A673 (cell line): ENCODE results near the gene FHDC1. TPM values are rescaled to one million over a fixed set of nuclear protein-coding genes. Genes with fewer than 3 reads are reported as not detected.

Experiments used
- BruUV-seq: library from RNA; stranded (reverse); fragments of 400-500 nt; replicated peaks from 2 replicates; lab custom pipeline; 2021; lab: Mats Ljungman, UMichigan
- CTCF ChIA-PET: fragments of 300-600 bp; sonication (Branson Sonifier 250); formaldehyde crosslinking; loops from one replicate; lab custom pipeline; 2022; ENCODE audit warnings: antibody characterized with exemption; lab: Charles Lee
- POLR2A ChIA-PET: fragments of 300-600 bp; sonication (Branson Sonifier 250); formaldehyde crosslinking; loops from one replicate; lab custom pipeline; 2022; ENCODE audit warnings: antibody characterized with exemption; ENCODE audit not compliant: low non-redundant PET; lab: Charles Lee
- DNase-seq: peaks from one replicate; pipeline ENCODE4 v3.0.0-alpha.2; 2015; ENCODE audit warnings: low spot score
- H3K27ac ChIP-seq: fragments of 200-600 bp; sonication (generic); 2 replicates; pipeline ENCODE4 v1.5.1; 2016; ENCODE audit warnings: mixed run types, low read depth, mild to moderate bottlenecking, mixed read lengths, antibody characterized with exemption, low read length; ENCODE audit not compliant: poor library complexity, severe bottlenecking
- H3K27me3 ChIP-seq: fragments of 200-600 bp; sonication (generic); replicated peaks from 2 replicates; pipeline ENCODE4 v1.6.1; 2017; ENCODE audit warnings: mixed run types, low read depth, mild to moderate bottlenecking, mixed read lengths, antibody characterized with exemption, low read length; ENCODE audit not compliant: insufficient read depth, poor library complexity
- H3K36me3 ChIP-seq: fragments of 200-600 bp; sonication (generic); 2 replicates; pipeline ENCODE4 v1.6.1; 2016; ENCODE audit warnings: mixed run types, mild to moderate bottlenecking, mixed read lengths, antibody characterized with exemption, low read length; ENCODE audit not compliant: insufficient read depth, poor library complexity, severe bottlenecking
- H3K4me1 ChIP-seq: fragments of 200-600 bp; sonication (generic); 2 replicates; pipeline ENCODE4 v1.6.1; 2017; ENCODE audit warnings: mixed run types, mild to moderate bottlenecking, mixed read lengths, antibody characterized with exemption, low read length; ENCODE audit not compliant: insufficient read depth, poor library complexity, severe bottlenecking
- H3K4me3 ChIP-seq: fragments of 200-600 bp; sonication (generic); 2 replicates; pipeline ENCODE4 v1.5.1; 2016; ENCODE audit warnings: low read depth, mixed run types, mild to moderate bottlenecking, mixed read lengths, low read length; ENCODE audit not compliant: poor library complexity, severe bottlenecking
- H3K9me3 ChIP-seq: fragments of 200-600 bp; sonication (generic); 2 replicates; pipeline ENCODE4 v1.6.1; 2016; ENCODE audit warnings: mixed run types, low read depth, mild to moderate bottlenecking, mixed read lengths, antibody characterized with exemption, low read length; ENCODE audit not compliant: poor library complexity, severe bottlenecking
- EZH2 ChIP-seq: fragments of 200-600 bp; sonication (generic); IDR thresholded peaks from 2 replicates; pipeline ENCODE4 v1.6.1; 2017; ENCODE audit warnings: borderline replicate concordance, low read depth, mild to moderate bottlenecking, mixed read lengths, antibody characterized with exemption, low read length; ENCODE audit not compliant: poor library complexity, severe bottlenecking
- intact Hi-C: fragments of 100-400 bp; cut with micrococcal nuclease; formaldehyde crosslinking; loops from one replicate; pipeline ENCODE4 v1.10.0; 2022; ENCODE audit not compliant: unreplicated experiment
- total RNA-seq: library from RNA; stranded (reverse); gene quantifications from 2 replicates; pipeline ENCODE4 v1.2.3, GENCODE V29; 2021
- TF ChIP-seq, protein P1 (sequence below): fragments of 300-800, 200-600 bp; sonication (generic); conservative IDR thresholded peaks from 2 replicates; pipeline ENCODE4 v1.5.1; 2017; ENCODE audit warnings: low read depth, mild to moderate bottlenecking, antibody characterized with exemption, low read length, moderate library complexity, mixed read lengths

Gene FHDC1
- total RNA-seq, 1 experiment from 2014 or later: 0.26 TPM

DNA sequence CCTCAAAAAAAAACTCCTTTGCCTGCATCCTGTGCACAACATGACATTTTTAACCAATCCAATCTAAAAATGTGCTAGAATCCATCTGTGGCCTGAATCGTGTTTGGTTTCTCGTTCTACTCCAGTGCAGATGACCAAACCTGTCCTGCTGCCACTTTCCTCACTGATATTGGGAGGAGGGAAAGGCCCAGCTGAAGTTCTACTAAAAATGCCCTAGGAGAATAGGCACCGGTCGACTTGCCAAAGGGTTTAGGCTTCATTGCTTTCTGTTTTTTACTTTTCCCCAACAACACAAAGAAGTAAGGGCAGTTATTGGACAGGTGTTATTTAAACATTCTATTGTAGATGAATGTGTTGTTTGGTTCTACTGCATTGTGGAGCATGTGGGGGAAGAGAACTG is 7.8 kb upstream of the FHDC1 start:
- TF ChIP-seq, protein P1, sequence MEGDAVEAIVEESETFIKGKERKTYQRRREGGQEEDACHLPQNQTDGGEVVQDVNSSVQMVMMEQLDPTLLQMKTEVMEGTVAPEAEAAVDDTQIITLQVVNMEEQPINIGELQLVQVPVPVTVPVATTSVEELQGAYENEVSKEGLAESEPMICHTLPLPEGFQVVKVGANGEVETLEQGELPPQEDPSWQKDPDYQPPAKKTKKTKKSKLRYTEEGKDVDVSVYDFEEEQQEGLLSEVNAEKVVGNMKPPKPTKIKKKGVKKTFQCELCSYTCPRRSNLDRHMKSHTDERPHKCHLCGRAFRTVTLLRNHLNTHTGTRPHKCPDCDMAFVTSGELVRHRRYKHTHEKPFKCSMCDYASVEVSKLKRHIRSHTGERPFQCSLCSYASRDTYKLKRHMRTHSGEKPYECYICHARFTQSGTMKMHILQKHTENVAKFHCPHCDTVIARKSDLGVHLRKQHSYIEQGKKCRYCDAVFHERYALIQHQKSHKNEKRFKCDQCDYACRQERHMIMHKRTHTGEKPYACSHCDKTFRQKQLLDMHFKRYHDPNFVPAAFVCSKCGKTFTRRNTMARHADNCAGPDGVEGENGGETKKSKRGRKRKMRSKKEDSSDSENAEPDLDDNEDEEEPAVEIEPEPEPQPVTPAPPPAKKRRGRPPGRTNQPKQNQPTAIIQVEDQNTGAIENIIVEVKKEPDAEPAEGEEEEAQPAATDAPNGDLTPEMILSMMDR: no peak
- TF ChIP-seq EZH2: no peak
- no peaks in the 10 kb centered on the region for H3K4me1 ChIP-seq
- no peaks in the 10 kb centered on the region for H3K27me3 ChIP-seq
- no peaks in the 10 kb centered on the region for H3K9me3 ChIP-seq
- H3K27ac ChIP-seq: no peak overlapping the region
- intact Hi-C loops: no loop called here
- no TSS peak for BruUV-seq
- H3K36me3 ChIP-seq: no peaks in the 10 kb centered on the region
- no peak overlapping the region for H3K4me3 ChIP-seq
- DNase-seq: no peak
- ChIA-PET POLR2A (no interaction called here), CTCF (no interaction called here)

DNA sequence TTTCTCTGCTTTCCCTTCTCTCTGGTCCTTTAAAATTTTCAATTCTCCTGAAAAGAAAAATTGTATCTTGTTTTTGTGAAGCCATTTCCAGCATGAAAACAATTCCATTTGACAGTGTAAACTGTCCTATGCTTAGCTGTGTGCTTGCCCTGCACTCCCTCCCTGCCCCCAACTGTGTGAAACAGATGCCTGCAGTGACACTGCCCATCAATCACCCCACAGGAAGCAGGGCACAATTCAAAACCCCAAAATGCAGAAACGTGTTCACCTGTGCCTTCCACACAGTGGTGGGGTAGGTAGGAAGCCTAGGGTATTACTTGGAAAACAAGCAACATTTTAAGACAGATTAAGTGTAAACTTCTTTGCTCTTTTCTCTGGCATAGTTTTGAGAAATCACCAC is 6.2 kb upstream of the FHDC1 start:
- H3K27ac ChIP-seq: no peak overlapping the region
- no TSS peak for BruUV-seq
- DNase-seq: no peak
- H3K9me3 ChIP-seq: no peaks in the 10 kb centered on the region
- intact Hi-C loops: no loop called here
- ChIA-PET CTCF (no interaction called here), POLR2A (no interaction called here)
- TF ChIP-seq, protein P1: no peak
- TF ChIP-seq EZH2: no peak
- peaks cover 3% of the 10 kb centered on the region for H3K27me3 ChIP-seq
- H3K4me3 ChIP-seq: no peak overlapping the region
- H3K4me1 ChIP-seq: no peaks in the 10 kb centered on the region
- H3K36me3 ChIP-seq: no peaks in the 10 kb centered on the region

DNA sequence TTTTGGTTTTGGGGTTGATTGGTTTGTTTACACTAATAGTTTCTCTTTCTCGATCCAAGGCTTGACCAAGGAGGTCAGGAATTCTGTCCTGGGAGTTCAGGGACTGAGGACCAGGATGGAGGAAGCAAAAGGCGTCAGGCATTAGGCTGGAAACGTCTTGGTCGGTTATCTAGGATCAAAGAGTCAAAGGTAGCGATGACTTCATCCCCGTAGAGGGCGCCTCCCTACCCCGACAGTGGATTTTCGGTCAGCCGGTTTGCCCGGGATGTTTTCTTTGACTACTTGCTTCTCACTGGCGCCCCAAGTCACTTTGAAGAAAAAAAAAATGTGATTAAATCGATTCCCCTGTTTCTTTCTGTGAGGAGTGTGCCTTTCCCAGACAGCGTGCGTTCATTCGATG is 980 bp upstream of the FHDC1 start:
- no peaks in the 10 kb centered on the region for H3K36me3 ChIP-seq
- H3K4me1 ChIP-seq: no peaks in the 10 kb centered on the region
- H3K27me3 ChIP-seq: peaks cover 55% of the 10 kb centered on the region
- CTCF ChIA-PET: no interaction called here
- no peak overlapping the region for H3K4me3 ChIP-seq
- no peak for DNase-seq
- POLR2A ChIA-PET: no interaction called here
- TF ChIP-seq, protein P1: no peak
- no peak for TF ChIP-seq EZH2
- no TSS peak for BruUV-seq
- H3K9me3 ChIP-seq: no peaks in the 10 kb centered on the region
- no peak overlapping the region for H3K27ac ChIP-seq
- intact Hi-C loops: loop anchor here (5.0 kb wide), 1 partner anchor 147 kb away; no protein-coding TSS in a partner anchor
